OCI-LY1 (cell line): Measurements from ENCODE around the gene OR4C5.
"Not testable (repeated sequence)": the region's sequence is repeated elsewhere in the genome, so short reads cannot be mapped to it uniquely, and the experiment has no call there.

Experiments
- H2AFZ ChIP-seq: fragments of 200-600 bp; sonication (generic), shearing (Covaris generic); 2 replicates; pipeline ENCODE4 v1.6.0; 2014; ENCODE audit warnings: antibody characterized with exemption, mild to moderate bottlenecking, low read length
- H3F3A ChIP-seq: fragments of 200-600 bp; sonication (generic), shearing (Covaris generic); 2 replicates; pipeline ENCODE4 v1.6.0; 2014; ENCODE audit warnings: mild to moderate bottlenecking, antibody characterized with exemption, low read length, moderate library complexity; ENCODE audit not compliant: insufficient read depth
- H3K27ac ChIP-seq: fragments of 200-600 bp; sonication (generic); 2 replicates; pipeline ENCODE4 v1.5.1; 2014; ENCODE audit warnings: low read length, mixed run types, mild to moderate bottlenecking, low read depth; ENCODE audit not compliant: poor library complexity, severe bottlenecking
- H3K27me3 ChIP-seq: fragments of 200-600 bp; sonication (generic); 2 replicates; pipeline ENCODE4 v1.6.0; 2014; ENCODE audit warnings: antibody characterized with exemption, mild to moderate bottlenecking, low read length, moderate library complexity; ENCODE audit not compliant: insufficient read depth
- H3K36me3 ChIP-seq: fragments of 200-600 bp; sonication (generic); 2 replicates; pipeline ENCODE4 v1.6.1; 2014; ENCODE audit warnings: mild to moderate bottlenecking, antibody characterized with exemption, low read length, moderate library complexity, mixed read lengths; ENCODE audit not compliant: insufficient read depth
- H3K4me1 ChIP-seq: fragments of 200-600 bp; sonication (generic); 2 replicates; pipeline ENCODE4 v1.5.1; 2014; ENCODE audit warnings: mild to moderate bottlenecking, low read length, moderate library complexity; ENCODE audit not compliant: insufficient read depth, severe bottlenecking
- H3K4me2 ChIP-seq: fragments of 200-600 bp; sonication (generic), shearing (Covaris generic); 2 replicates; pipeline ENCODE4 v1.6.1; 2014; ENCODE audit warnings: low read length
- H3K4me3 ChIP-seq: fragments of 200-600 bp; sonication (generic); 2 replicates; pipeline ENCODE4 v1.5.1; 2014; ENCODE audit warnings: low read length, low read depth, mild to moderate bottlenecking, mixed read lengths; ENCODE audit not compliant: poor library complexity, severe bottlenecking
- H3K79me2 ChIP-seq: fragments of 200-600 bp; shearing (Covaris generic); 2 replicates; pipeline ENCODE4 v1.6.1; 2016; ENCODE audit warnings: mixed run types, low read length, mixed read lengths; ENCODE audit not compliant: insufficient read depth
- H3K9ac ChIP-seq: fragments of 200-600 bp; sonication (generic), shearing (Covaris generic); 2 replicates; pipeline ENCODE4 v1.6.1; 2014; ENCODE audit warnings: mild to moderate bottlenecking, low read length, mixed read lengths
- H3K9me2 ChIP-seq: fragments of 200-600 bp; sonication (generic), shearing (Covaris generic); 2 replicates; pipeline ENCODE4 v1.6.1; 2014; ENCODE audit warnings: low read depth, mild to moderate bottlenecking, low read length, mixed read lengths
- H3K9me3 ChIP-seq: fragments of 200-600 bp; shearing (Covaris generic); 2 replicates; pipeline ENCODE4 v1.6.1; 2014; ENCODE audit warnings: low read length, mixed read lengths
- H4K20me1 ChIP-seq: fragments of 200-600 bp; sonication (generic), shearing (Covaris generic); 2 replicates; pipeline ENCODE4 v1.6.0; 2016; ENCODE audit warnings: mild to moderate bottlenecking, low read length; ENCODE audit not compliant: insufficient read depth
- EZH2 ChIP-seq: fragments of 200-600 bp; sonication (generic), shearing (Covaris generic); IDR thresholded peaks from 2 replicates; pipeline ENCODE4 v1.8.0; 2017; ENCODE audit warnings: borderline replicate concordance, mixed run types, mild to moderate bottlenecking, antibody characterized with exemption, low read length, moderate library complexity, mixed read lengths
- TF ChIP-seq, protein P1 (sequence below): fragments of 200-600 bp; sonication (generic), shearing (Covaris generic); IDR thresholded peaks from 2 replicates; pipeline ENCODE4 v1.5.1; 2017; ENCODE audit warnings: mild to moderate bottlenecking, antibody characterized with exemption, low read length, moderate library complexity, mixed read lengths

The OR4C5 gene

DNA sequence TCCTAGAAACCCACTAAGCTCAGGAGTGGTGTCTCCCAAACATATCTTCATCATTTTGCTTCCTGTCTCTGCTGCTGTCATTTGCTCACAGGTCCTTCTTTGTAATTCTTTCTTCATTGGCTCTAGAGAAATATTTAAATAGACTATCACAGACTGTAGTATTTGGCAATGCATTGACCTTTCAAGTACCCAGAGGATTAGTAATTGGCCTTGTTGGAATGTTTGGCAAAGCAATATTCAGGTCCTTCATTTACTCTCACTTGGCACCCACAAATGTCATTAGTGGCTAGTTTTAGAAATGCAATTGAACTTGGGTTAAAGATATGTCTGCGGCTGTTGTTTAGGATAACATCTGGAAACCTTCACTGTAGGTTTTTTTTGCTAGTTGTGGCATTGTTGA is 11.6 kb downstream of the OR4C5 start:
- TF ChIP-seq, protein P1, sequence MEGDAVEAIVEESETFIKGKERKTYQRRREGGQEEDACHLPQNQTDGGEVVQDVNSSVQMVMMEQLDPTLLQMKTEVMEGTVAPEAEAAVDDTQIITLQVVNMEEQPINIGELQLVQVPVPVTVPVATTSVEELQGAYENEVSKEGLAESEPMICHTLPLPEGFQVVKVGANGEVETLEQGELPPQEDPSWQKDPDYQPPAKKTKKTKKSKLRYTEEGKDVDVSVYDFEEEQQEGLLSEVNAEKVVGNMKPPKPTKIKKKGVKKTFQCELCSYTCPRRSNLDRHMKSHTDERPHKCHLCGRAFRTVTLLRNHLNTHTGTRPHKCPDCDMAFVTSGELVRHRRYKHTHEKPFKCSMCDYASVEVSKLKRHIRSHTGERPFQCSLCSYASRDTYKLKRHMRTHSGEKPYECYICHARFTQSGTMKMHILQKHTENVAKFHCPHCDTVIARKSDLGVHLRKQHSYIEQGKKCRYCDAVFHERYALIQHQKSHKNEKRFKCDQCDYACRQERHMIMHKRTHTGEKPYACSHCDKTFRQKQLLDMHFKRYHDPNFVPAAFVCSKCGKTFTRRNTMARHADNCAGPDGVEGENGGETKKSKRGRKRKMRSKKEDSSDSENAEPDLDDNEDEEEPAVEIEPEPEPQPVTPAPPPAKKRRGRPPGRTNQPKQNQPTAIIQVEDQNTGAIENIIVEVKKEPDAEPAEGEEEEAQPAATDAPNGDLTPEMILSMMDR: no peak
- no peak for TF ChIP-seq EZH2
- Histone ChIP-seq H3K4me3 (no peak overlapping the region), H4K20me1 (no peaks in the 10 kb centered on the region)

DNA sequence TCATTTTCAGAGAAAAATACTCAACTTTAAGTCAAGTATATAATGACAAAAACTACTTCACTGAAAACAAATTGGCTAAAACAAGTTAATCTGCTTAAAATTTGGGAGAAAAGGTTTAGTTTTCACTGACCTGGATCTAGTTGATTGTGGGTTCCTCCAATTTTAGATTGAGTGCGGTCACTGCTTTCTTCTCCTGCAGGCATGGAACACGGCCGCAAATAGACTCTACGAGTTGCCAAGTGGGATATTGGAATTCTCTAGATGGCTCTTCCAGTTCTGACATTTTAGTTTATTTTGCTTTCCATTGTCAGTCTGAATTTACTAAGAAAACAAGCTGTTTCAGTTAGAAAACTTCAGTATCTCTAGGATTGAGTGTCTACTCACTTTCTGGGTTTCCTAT is 12.3 kb downstream of the OR4C5 start:
- no peak for TF ChIP-seq EZH2
- TF ChIP-seq, protein P1: no peak
- no peaks in the 10 kb centered on the region for H4K20me1 ChIP-seq
- H3K9me2 ChIP-seq: no peaks in the 10 kb centered on the region
- H3K4me2 ChIP-seq: no peak overlapping the region
- H2AFZ ChIP-seq: no peak overlapping the region
- no peaks in the 10 kb centered on the region for H3K9me3 ChIP-seq
- no peak overlapping the region for H3K27ac ChIP-seq
- H3K27me3 ChIP-seq: no peaks in the 10 kb centered on the region
- H3K4me1 ChIP-seq: no peaks in the 10 kb centered on the region
- H3F3A ChIP-seq: no peaks in the 10 kb centered on the region
- no peak overlapping the region for H3K4me3 ChIP-seq
- no peaks in the 10 kb centered on the region for H3K79me2 ChIP-seq
- H3K36me3 ChIP-seq: no peaks in the 10 kb centered on the region
- no peak overlapping the region for H3K9ac ChIP-seq

More for the DNA sequence above, 11.6 kb downstream of the OR4C5 start:
- Histone ChIP-seq H3K4me1 (no peaks in the 10 kb centered on the region), H3K4me2 (no peak overlapping the region), H3K9ac (no peak overlapping the region), H3K9me3 (no peaks in the 10 kb centered on the region), H3K27ac (no peak overlapping the region), H3K9me2 (no peaks in the 10 kb centered on the region), H3K27me3 (no peaks in the 10 kb centered on the region), H3K79me2 (no peaks in the 10 kb centered on the region), H3F3A (no peaks in the 10 kb centered on the region), H2AFZ (no peak overlapping the region), H3K36me3 (no peaks in the 10 kb centered on the region)

DNA sequence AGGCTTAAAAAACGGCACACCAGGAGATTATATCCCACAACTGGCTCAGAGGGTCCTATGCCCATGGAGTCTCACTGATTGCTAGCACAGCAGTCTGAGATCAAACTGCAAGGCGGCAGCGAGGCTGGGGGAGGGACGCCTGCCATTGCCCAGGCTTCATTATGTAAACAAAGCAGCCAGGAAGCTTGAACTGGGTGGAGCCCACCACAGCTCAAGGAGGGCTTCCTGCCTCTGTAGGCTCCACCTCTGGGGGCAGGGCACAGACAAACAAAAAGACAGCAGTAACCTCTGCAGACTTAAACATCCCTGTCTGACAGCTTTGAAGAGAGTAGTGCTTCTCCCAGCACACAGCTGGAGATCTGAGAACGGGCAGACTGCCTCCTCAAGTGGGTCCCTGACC is 20.0 kb downstream of the OR4C5 start:
- not testable (repeated sequence) for H3K9me2 ChIP-seq, H4K20me1 ChIP-seq, H3K27me3 ChIP-seq, H3K9me3 ChIP-seq, H3K4me2 ChIP-seq, H3F3A ChIP-seq, H3K4me3 ChIP-seq, H3K9ac ChIP-seq, H3K4me1 ChIP-seq, H3K79me2 ChIP-seq, H3K27ac ChIP-seq, H2AFZ ChIP-seq, H3K36me3 ChIP-seq

DNA sequence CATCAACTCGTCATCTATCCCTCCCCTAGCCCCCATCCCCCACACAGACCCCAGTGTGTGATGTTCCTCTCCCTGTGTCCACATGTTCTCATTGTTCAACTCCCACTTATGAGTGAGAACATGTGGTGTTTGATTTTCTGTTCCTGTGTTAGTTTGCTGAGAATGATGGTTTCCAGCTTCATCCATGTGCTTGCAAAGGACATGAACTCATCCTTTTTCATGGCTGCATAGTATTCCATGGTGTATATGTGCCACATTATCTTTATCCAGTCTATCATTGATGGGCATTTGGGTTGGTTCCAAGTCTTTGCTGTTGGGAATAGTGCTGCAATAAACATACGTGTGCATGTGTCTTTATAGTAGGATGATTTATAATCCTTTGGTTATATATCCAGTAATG is 23.8 kb downstream of the OR4C5 start:
- not testable (repeated sequence) for H3K36me3 ChIP-seq, H3K27ac ChIP-seq, H3K9me3 ChIP-seq, H3K4me3 ChIP-seq, H3K9ac ChIP-seq, H3K9me2 ChIP-seq, H3K4me1 ChIP-seq, H3F3A ChIP-seq, H3K4me2 ChIP-seq, H2AFZ ChIP-seq, H3K27me3 ChIP-seq, H4K20me1 ChIP-seq, H3K79me2 ChIP-seq
